Inferior parietal cortex (tissue), 1 donor: Measurements from ENCODE around the gene C1orf21.

Source experiments
- DNase-seq: peaks from one replicate; pipeline ENCODE4 v3.0.0-alpha.2; 2016; ENCODE audit errors: extremely low spot score

The C1orf21 gene

GRCh38 chr1:184626076-184627006, 239.5 kb downstream of the C1orf21 start:
- DNase-seq, result no peak

GRCh38 chr1:184627007-184627341, 240.1 kb downstream of the C1orf21 start:
- no peak for DNase-seq

GRCh38 chr1:184629266-184629665, 242.4 kb downstream of the C1orf21 start:
- DNase-seq, result no peak

DNA sequence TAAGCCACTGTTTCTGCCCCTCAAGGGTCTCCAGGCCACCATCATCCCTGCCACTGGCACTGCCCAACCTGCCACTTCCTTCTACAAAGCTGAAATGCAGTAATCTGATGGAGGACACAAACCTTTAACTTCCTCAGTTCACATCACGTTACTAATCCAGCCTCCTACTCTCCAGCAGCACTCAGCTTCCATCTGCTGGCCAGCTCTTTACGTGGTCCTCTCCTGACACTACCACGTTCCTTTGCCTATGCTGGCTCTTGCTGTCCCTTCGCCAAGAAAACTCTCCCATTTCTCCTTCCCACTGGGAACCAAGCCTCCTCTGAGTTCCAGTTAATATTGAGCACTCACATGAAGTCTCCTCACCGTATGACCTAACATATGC, 243.8 kb downstream of the C1orf21 start:
- no peak for DNase-seq

GRCh38 chr1:184632415-184633175, 245.8 kb downstream of the C1orf21 start:
- no peak for DNase-seq

DNA sequence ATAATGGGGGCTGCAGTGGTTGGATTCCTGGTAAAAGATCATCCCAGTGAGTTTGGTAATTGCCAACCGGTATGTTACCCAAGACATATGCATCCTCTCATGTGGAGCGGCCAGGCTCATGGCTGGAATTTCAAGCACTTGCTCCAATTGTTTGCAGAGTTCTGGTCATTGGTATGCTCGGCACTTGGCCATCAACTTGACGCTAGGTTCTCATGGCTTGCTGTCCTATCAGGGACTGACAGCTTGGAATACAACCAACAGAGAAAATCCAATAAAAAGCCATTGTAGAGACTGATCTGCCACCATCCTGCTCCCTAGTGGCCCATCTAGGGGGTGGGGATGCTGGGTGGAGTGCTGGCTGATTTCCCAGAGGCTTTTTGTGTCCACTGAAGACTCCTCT, 247.0 kb downstream of the C1orf21 start:
- no peak for DNase-seq

GRCh38 chr1:184634296-184634695, 247.5 kb downstream of the C1orf21 start:
- no peak for DNase-seq

- no peak for DNase-seq
Observed at GRCh38 chr1:184635347-184635979, 248.6 kb downstream of the C1orf21 start.

DNA sequence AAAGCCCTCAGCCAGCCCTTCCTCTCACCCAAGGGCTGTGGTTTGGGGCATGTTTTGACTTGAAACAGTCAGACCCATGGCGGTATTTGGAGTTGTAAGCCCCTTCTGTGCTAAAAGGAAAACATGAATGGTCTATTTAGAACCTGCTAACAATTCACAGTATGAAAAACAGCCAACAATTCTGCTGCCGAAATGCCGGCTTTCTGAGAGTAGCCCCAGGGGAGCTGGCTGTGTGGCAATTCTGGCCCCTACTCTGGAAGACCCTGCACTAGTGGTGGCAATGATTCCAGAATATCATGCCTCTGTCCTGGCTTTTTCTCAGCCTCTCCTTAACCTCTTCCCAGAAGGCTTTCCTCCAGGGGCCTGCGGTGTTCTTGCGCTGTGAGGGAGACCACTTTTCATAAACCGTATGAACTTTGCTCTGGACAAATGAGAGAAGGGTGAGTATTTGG, 249.2 kb downstream of the C1orf21 start:
- DNase-seq, result no peak

- no peak for DNase-seq
Observed at GRCh38 chr1:184637664-184638240, 250.9 kb downstream of the C1orf21 start.

DNA sequence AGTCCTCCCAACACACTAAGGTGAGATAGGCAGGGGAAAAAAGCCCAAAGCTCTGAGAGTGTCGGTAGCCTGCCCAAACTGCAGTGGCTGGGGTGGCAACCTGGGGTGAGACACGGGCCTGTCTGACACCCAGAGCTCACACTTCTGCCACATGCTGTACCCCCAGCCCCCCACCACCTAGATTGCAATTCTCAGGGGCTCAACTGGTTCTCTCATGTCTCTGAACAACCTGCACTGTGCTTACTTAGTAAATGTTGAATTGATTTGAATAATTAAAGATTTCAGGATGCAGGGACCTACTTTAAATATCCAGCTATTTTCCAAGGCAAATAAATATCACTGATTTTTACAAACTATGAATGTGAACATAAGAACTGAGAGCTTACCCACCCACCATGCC, 252.4 kb downstream of the C1orf21 start:
- no peak for DNase-seq

DNA sequence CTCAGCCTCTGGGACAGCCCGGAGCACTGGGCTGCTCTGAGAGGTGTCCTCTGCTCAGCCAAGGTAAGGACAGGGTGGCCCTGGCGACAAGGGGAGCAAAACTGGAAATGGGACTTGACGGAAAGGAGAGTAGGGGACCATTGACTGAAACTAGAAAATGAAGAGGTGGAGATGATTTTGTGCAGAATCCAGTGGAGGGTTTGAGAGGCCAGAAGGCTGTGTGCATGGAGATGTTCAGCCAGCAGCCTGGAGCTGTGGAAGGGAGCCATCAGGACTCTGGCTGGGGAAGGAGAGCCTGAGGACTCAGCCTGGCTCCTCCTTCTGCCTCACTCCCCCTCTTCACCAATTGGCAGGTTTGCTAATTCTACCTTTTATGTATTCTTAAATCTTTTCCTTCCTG, 253.7 kb downstream of the C1orf21 start:
- DNase-seq, result no peak

GRCh38 chr1:184641894-184642293, 255.1 kb downstream of the C1orf21 start:
- no peak for DNase-seq

DNA sequence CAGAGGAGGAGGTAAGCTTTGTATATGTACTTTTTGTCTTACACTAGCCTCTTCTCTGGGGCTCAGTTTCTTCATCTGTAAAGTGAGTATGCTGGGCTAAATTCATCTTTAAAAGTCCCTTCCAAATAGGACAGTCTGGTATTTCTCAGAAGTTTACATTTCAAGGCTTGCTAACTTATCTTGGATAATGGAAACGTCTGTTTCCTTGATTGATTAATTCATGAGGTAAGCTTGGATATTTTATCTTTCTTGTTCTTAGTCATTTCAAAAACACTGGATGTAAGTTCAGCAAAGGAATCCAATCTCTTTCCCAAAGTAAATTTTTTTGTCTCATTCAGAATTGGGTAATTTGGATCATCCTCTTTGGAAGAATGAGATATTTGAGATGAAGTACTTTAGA, 256.8 kb downstream of the C1orf21 start:
- no peak for DNase-seq

GRCh38 chr1:184644771-184645170, 257.9 kb downstream of the C1orf21 start:
- no peak for DNase-seq

DNA sequence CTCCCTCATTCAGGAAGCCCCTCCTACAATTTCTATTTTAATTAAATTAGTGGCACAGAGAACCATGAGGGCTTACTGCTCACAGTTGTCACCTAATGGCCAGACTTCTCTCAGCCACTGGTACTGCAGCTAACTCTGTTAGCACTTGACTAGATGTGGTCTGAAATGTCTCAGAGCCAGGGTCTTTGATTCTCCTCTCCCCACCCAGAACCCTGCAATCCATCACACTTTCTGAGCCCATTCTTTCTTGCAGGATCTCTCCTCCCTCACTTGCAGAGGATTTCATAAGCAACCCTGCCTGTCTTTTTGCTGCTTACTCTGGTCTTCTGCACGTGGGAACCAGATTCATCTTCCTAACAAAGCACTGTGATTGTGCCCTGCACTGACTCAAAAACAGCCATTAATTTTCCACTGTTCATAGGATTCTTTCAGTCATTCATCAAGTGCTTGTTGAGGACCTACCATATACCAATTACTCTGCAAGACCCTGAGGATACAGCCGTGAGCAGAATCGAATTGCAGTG, 259.4 kb downstream of the C1orf21 start:
- DNase-seq, result no peak

DNA sequence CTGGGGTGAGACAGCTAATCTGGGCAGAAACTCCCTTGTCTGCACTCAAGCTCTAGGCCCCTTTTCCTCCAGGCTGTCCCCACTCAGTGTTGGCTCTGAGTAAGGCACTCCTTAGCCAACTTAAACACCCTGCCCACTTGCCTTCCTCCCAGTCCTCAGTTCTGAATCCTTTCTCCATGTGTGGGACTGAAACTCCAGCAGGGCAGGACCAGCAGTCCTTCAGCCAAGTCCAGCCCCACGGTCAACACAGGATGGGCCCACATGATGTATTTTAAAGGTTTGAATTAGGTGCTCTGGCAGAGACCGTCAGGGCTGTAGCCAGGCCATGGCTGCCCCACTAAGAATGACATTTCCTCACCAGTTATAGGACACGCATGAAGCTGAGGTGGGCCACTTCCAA, 260.0 kb downstream of the C1orf21 start:
- no peak for DNase-seq

DNA sequence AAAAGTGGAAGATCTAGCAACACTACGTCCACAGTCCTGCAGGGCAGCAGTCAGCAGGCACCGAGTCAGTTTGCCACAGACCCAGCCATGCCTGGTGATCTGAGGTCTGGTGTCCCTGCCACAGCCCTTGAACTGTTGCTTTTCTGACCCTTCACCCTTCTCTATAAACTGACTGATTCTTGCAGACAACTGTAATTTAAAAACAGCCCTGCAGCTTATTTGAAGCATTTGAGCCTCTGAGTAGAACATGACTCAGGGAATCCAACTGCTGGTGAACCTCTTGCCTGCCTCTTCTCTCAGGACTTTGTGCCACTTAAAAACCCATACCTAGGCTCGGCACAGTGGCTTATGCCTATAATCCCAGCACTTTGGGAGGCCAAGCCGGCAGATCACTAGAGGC, 260.6 kb downstream of the C1orf21 start:
- DNase-seq, result no peak

GRCh38 chr1:184648160-184648855, 261.5 kb downstream of the C1orf21 start:
- no peak for DNase-seq

GRCh38 chr1:184648856-184649201, 262.0 kb downstream of the C1orf21 start:
- no peak for DNase-seq

DNA sequence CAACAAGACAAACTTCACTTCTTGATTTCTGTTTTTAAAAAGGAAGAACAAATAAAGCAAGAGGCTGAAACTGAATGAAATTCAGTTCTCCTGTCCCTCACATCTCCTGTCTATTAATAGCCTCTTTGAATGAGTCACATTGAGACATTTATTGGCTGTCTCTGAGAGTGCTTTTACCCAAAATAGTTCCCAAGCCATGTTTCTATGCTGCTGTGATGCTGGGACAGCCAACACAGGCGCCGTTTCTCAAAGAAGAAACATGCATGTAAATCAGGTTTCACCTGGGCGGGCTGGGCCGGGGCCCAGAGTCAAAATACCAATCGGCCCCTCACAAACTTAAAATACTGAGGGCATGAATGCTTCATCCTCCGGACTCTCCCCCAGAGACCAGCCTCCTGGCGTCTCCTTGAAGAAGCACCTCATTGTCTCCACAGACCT, 262.6 kb downstream of the C1orf21 start:
- DNase-seq, result peak; percentile 68
